Measurements from ENCODE around the gene SPIN2A.

DNA sequence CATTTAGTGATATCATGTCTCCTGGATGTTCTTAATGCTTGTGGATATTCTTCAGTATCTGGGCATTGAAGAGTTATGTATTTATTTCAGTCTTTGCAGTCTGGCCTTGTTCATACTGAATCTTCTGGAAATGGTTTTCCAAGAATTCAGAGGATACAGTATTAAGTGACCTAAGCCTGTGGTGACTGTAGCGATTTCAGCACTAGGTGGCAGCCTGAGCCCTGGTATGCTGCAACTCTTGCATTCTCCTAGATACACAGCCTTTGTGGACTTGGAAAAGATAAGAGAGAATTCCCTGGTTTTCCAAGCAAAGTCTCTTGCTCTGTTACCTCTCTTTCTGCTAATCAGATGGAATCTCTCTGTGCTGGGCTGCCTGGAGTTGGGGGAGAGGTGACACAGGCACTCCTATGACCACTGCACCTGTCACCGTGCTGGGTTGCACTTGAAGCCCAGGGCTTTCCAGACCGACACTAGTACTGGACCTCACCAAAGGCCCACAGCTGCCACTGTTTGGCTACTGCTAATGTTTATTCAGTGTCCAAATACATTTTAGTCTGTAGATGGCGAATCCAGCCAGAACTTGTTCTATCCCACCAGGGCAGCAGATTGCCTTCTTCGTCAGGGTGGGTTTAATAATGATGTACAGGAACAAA lies 19.3 kb upstream of the SPIN2A start:
- no peak for TF ChIP-seq CTCF (IDR thresholded peaks at IDR 0.05 in 8 of 11, conservative IDR thresholded peaks at IDR 0.05 in 3 of 11)
- TF ChIP-seq POLR2AphosphoS5 (IDR thresholded peaks at IDR 0.05): no peak
- no peak for TF ChIP-seq POLR2A (IDR thresholded peaks at IDR 0.05)
